GM12878 (cell line): ENCODE measurements around the gene FRMD5. TPM values are rescaled to one million over a fixed set of nuclear protein-coding genes. Genes with fewer than 3 reads are reported as not detected.

ENCODE experiments used
- ATAC-seq: fragments of 200-7000 bp; cut with Tn5 transposase; 3 replicates; pipeline ENCODE4 v1.9.1; 2020; ENCODE audit warnings: mild to moderate bottlenecking, moderate library complexity
- BruUV-seq: library from RNA; stranded (reverse); fragments of 400-500 nt; replicated peaks from 2 replicates; lab custom pipeline; 2021; lab: Mats Ljungman, UMichigan
- CTCF ChIA-PET: fragments of 300-600 bp; sonication (Branson Sonifier 250); formaldehyde crosslinking; extraction: SDS; loops from one replicate; lab custom pipeline; 2021; ENCODE audit warnings: inconsistent platforms; lab: Yijun Ruan, JAX
- POLR2A ChIA-PET: fragments of 350-600 bp; formaldehyde crosslinking; extraction: SDS; loops from one replicate; lab custom pipeline; 2021; ENCODE audit warnings: inconsistent platforms; lab: Charles Lee
- RAD21 ChIA-PET: fragments of 300-600 bp; sonication (Branson Sonifier 250); formaldehyde crosslinking; loops from one replicate; lab custom pipeline; 2023; ENCODE audit warnings: antibody characterized with exemption; ENCODE audit not compliant: unreplicated experiment; lab: Charles Lee
- SMC1A ChIA-PET: fragments of 300-600 bp; sonication (Branson Sonifier 250); formaldehyde crosslinking; loops from one replicate; lab custom pipeline; 2023; ENCODE audit not compliant: unreplicated experiment, uncharacterized antibody; lab: Charles Lee
- DNase-seq: peaks from one replicate; pipeline ENCODE4 v3.0.0-alpha.2; 2011; ENCODE audit warnings: low read depth, low spot score
- FAIRE-seq: peaks from 3 replicates; lab custom pipeline; 2011; peaks lifted over from hg19 to GRCh38; lab: Jason Lieb, UNC
- H2AFZ ChIP-seq: 2 replicates; pipeline ENCODE4 v1.6.0; 2011; ENCODE audit warnings: low read depth, low read length, control low read depth; ENCODE audit not compliant: control insufficient read depth
- H3K27ac ChIP-seq: 2 replicates; pipeline ENCODE4 v1.5.1; 2011; ENCODE audit warnings: control low read depth; ENCODE audit not compliant: control insufficient read depth, insufficient read depth
- H3K27me3 ChIP-seq, 2 experiments: replicated peaks in 1 of 2; 2 replicates each; pipeline versions ENCODE4 v1.6.0 to v1.6.1; 2011; ENCODE audit warnings: low read length in 1 of 2; ENCODE audit not compliant: control insufficient read depth in 2 of 2, insufficient read depth in 2 of 2
- H3K36me3 ChIP-seq, 2 experiments: 2 replicates each; pipeline ENCODE4 v1.5.1; 2011; ENCODE audit warnings: low read length in 1 of 2; ENCODE audit not compliant: control insufficient read depth in 2 of 2, insufficient read depth in 2 of 2
- H3K4me1 ChIP-seq: 2 replicates; pipeline ENCODE4 v1.6.1; 2011; ENCODE audit warnings: mild to moderate bottlenecking, low read length, moderate library complexity, mixed read lengths; ENCODE audit not compliant: control insufficient read depth, insufficient read depth
- H3K4me2 ChIP-seq: 2 replicates; pipeline ENCODE4 v1.6.0; 2011; ENCODE audit warnings: control low read depth; ENCODE audit not compliant: control insufficient read depth, insufficient read depth
- H3K4me3 ChIP-seq: fragments of 200-600 bp; sonication (generic); 2 replicates; pipeline ENCODE4 v1.5.1; 2016
- H3K79me2 ChIP-seq: 2 replicates; pipeline ENCODE4 v1.6.0; 2011; ENCODE audit warnings: low read length; ENCODE audit not compliant: control insufficient read depth, insufficient read depth
- H3K9ac ChIP-seq: 2 replicates; pipeline ENCODE4 v1.8.0; 2011; ENCODE audit warnings: low read length, control low read depth, mixed read lengths; ENCODE audit not compliant: control insufficient read depth, insufficient read depth
- H3K9me3 ChIP-seq: replicated peaks from 3 replicates; pipeline ENCODE4 v1.5.1; 2011; ENCODE audit warnings: mild to moderate bottlenecking, low read length; ENCODE audit not compliant: control insufficient read depth, insufficient read depth
- H4K20me1 ChIP-seq: 2 replicates; pipeline ENCODE4 v1.6.0; 2011; ENCODE audit not compliant: control insufficient read depth, insufficient read depth
- BCL3 ChIP-seq: IDR thresholded peaks from 2 replicates; pipeline ENCODE4 v1.6.1; 2011; ENCODE audit warnings: borderline replicate concordance, low read depth, mild to moderate bottlenecking, moderate library complexity, low read length; ENCODE audit not compliant: insufficient read depth, poor library complexity, severe bottlenecking
- CHD4 ChIP-seq: fragments of 200-600 bp; sonication (generic); IDR thresholded peaks from 2 replicates; pipeline ENCODE4 v1.6.1; 2016; ENCODE audit warnings: mild to moderate bottlenecking
- CTCF ChIP-seq, 3 experiments: IDR thresholded peaks in 2 of 3; conservative IDR thresholded peaks in 1 of 3; 2 replicates each; pipeline ENCODE4 v1.5.1; 2011; ENCODE audit warnings: low read depth in 3 of 3, low read length in 3 of 3, mild to moderate bottlenecking in 3 of 3, control low read depth in 2 of 3, moderate library complexity in 2 of 3, inconsistent platforms in 1 of 3, mixed read lengths in 1 of 3; ENCODE audit not compliant: control insufficient read depth in 2 of 3, insufficient read depth in 1 of 3; ENCODE audit errors: extremely low read depth in 1 of 3
- IRF4 ChIP-seq: IDR thresholded peaks from 2 replicates; pipeline ENCODE4 v1.6.1; 2011; ENCODE audit warnings: low read depth, low read length
- NR2F1 ChIP-seq: fragments of 450-650 bp; conservative IDR thresholded peaks from 2 replicates; pipeline ENCODE4 v1.6.1; 2017; ENCODE audit warnings: mild to moderate bottlenecking
- PRDM15 ChIP-seq: fragments of 450-650 bp; formaldehyde crosslinking; IDR thresholded peaks from 2 replicates; pipeline ENCODE4 v1.4.0; 2020; ENCODE audit warnings: mild to moderate bottlenecking, moderate library complexity
- SREBF1 ChIP-seq: IDR thresholded peaks from 2 replicates; pipeline ENCODE4 v1.6.1; 2012; ENCODE audit warnings: mild to moderate bottlenecking, low read length
- SREBF2 ChIP-seq: IDR thresholded peaks from 2 replicates; pipeline ENCODE4 v1.6.1; 2012; ENCODE audit warnings: mild to moderate bottlenecking, low read length
- WRNIP1 ChIP-seq: IDR thresholded peaks from 2 replicates; pipeline ENCODE4 v1.6.1; 2011; ENCODE audit warnings: low read depth, low read length, improper control_type of control experiment, borderline replicate concordance
- YY1 ChIP-seq: IDR thresholded peaks from 2 replicates; pipeline ENCODE4 v1.6.1; 2011; ENCODE audit warnings: low read depth, mild to moderate bottlenecking, low read length
- ZNF622 ChIP-seq: fragments of 450-650 bp; IDR thresholded peaks from 2 replicates; pipeline ENCODE4 v1.6.1; 2017; ENCODE audit warnings: mild to moderate bottlenecking, inconsistent platforms
- ZNF687 ChIP-seq: fragments of 450-650 bp; IDR thresholded peaks from 2 replicates; pipeline ENCODE4 v1.6.1; 2017; ENCODE audit warnings: mild to moderate bottlenecking, moderate library complexity
- WGBS: methylation state at CpG from one replicate; pipeline ENCODE4 v1.1.6; 2016; ENCODE audit warnings: low lambda C conversion rate; ENCODE audit not compliant: insufficient replicate concordance, insufficient coverage; ENCODE audit errors: missing lambda C conversion rate; 5-methylcytosine and 5-hydroxymethylcytosine counted together
- in situ Hi-C: fragments of 300-500 bp; cut with MboI; formaldehyde crosslinking; loops from 9 replicates; pipeline ENCODE4 v1.14.3; 2018; ENCODE audit warnings: mixed read lengths
- intact Hi-C: fragments of 100-400 bp; cut with micrococcal nuclease; formaldehyde crosslinking; loops from one replicate; pipeline ENCODE4 v1.14.2; 2022; ENCODE audit not compliant: unreplicated experiment
- polyA plus RNA-seq, 11 experiments: library from polyadenylated mRNA; depleted of rRNA in 4 of 11; unstranded in 6 of 11; stranded (reverse) in 5 of 11; fragments of >200 nt; fragmentation: Nextera tagmentation in 4 of 11; fragmentation: Illumina TruSeq in 1 of 11; extraction: Ambion mirVana in 4 of 11; extraction: Trizol in 1 of 11; gene quantifications; 1 replicate in 1 of 11; 2 replicates in 10 of 11; pipeline versions ENCODE4 v1.2.1 to v1.2.3, GENCODE V29; 2011 to 2016; ENCODE audit warnings: inconsistent platforms in 2 of 11, missing spikeins in 2 of 11, low read depth in 1 of 11
- total RNA-seq, 4 experiments: library from RNA; depleted of rRNA in 3 of 4; stranded (reverse); fragments of >200 nt in 3 of 4; fragmentation: Illumina TruSeq in 1 of 4; extraction: Trizol in 1 of 4; gene quantifications; 2 replicates each; pipeline versions ENCODE4 v1.2.1 to v1.2.3, GENCODE V29; 2013 to 2021

The FRMD5 gene
- total and polyA plus RNA-seq, 10 of the 15 experiments (the other 5 are each of a cell fraction or from before 2014, with no cell fraction given), result 0.26 to 6.4 (median 0.68) TPM; not detected in 1

GRCh38 chr15:43900996-43901395 lies 294.1 kb downstream of the FRMD5 start (continued):
- no peak for TF ChIP-seq SREBF2
- no peak for TF ChIP-seq CHD4
- TF ChIP-seq SREBF1, result no peak
- TF ChIP-seq NR2F1, result no peak
- no peak for TF ChIP-seq BCL3

GRCh38 chr15:43899928-43900327 lies 295.1 kb downstream of the FRMD5 start:
- Histone ChIP-seq H3K9ac (no peak overlapping the region), H3K27ac (no peak overlapping the region), H3K4me1 (no peaks in the 10 kb centered on the region), H3K79me2 (no peaks in the 10 kb centered on the region), H3K27me3 (no peaks in the 10 kb centered on the region), H3K36me3 (no peaks in the 10 kb centered on the region), H3K4me2 (no peak overlapping the region), H3K9me3 (no peaks in the 10 kb centered on the region), H3K4me3 (no peak overlapping the region), H2AFZ (no peak overlapping the region), H4K20me1 (no peaks in the 10 kb centered on the region)
- in situ Hi-C loops, result loop anchor here (5.0 kb wide), 2 partner anchors 167 to 317 kb away; no protein-coding TSS in a partner anchor
- FAIRE-seq (no peak), ATAC-seq (no peak), DNase-seq (no peak)
- 80% methylated on average over 5 of the region's 5 CpGs for WGBS
- intact Hi-C loops, result loop anchor here (5.0 kb wide), 1 partner anchor 317 kb away; no protein-coding TSS in a partner anchor
- POLR2A ChIA-PET, result no interaction called here
- SMC1A ChIA-PET, result interaction anchor here (1.1 kb wide), 1 partner anchor 166 kb away, joined by 3 read pairs; no protein-coding TSS in a partner anchor
- CTCF ChIA-PET, result no interaction called here
- RAD21 ChIA-PET, result interaction anchor here (1.2 kb wide), 1 partner anchor 166 kb away, joined by 4 read pairs; no protein-coding TSS in a partner anchor
- no TSS peak for BruUV-seq
- TF ChIP-seq ZNF687 (no peak), CTCF (IDR thresholded peaks at IDR 0.05 in 2 of 3, conservative IDR thresholded peaks at IDR 0.05 in 1 of 3; ENCODE audit: control insufficient read depth in 2 of 3, extremely low read depth in 1 of 3, insufficient read depth in 1 of 3, low read depth in 3 of 3, low read length in 3 of 3) (no peak), YY1 (no peak), IRF4 (no peak), WRNIP1 (no peak), PRDM15 (CRISPR knock-in tag) (no peak), ZNF622 (no peak)
